Fibroblast of mammary gland (primary cell): ENCODE results near the gene PCAT6.

Experiments
- DNase-seq: peaks from one replicate; pipeline ENCODE4 v3.0.0-alpha.2; 2010; ENCODE audit warnings: low read depth
- H3K4me3 ChIP-seq: 2 replicates; pipeline ENCODE4 v1.5.1; 2011; ENCODE audit warnings: low read depth, mild to moderate bottlenecking, low read length, moderate library complexity; ENCODE audit not compliant: control insufficient read depth
- TF ChIP-seq, protein P1 (sequence below): conservative IDR thresholded peaks from 2 replicates; pipeline ENCODE4 v1.5.1; 2011; ENCODE audit warnings: low read depth, low read length, inconsistent platforms; ENCODE audit not compliant: control insufficient read depth, insufficient read depth

Gene PCAT6

DNA sequence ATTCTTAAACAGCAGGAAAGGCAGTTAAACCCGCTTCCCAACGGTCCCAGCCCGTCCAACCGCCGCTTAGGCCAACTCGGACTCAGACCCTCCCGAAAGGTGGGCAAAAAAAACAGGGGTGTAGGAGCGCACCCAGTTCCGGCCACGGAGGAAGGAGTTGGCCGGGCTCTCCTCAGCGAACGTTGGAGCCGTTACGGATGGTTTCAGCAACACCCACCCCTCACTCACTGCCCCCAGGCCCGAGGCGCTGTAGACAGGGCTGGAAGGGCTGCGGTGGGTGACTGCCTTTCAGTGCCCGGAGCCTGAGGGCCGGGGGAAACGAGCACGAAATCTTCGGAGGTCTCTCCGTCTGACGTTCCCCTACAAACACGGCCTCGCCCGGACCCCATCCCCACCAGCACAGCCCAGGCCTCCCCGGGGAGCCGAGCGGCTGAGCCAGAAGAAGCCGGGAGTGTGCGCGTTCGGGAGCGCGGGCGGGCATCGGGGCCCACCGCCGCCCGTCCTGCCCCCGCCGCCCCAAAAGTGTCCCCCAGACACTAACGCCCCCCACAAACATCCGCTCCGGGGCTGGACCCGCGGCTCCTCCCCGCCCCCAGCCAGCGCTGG is 3.8 kb upstream of the PCAT6 start:
- peak overlapping the region; percentile 71 for H3K4me3 ChIP-seq
- TF ChIP-seq, protein P1, sequence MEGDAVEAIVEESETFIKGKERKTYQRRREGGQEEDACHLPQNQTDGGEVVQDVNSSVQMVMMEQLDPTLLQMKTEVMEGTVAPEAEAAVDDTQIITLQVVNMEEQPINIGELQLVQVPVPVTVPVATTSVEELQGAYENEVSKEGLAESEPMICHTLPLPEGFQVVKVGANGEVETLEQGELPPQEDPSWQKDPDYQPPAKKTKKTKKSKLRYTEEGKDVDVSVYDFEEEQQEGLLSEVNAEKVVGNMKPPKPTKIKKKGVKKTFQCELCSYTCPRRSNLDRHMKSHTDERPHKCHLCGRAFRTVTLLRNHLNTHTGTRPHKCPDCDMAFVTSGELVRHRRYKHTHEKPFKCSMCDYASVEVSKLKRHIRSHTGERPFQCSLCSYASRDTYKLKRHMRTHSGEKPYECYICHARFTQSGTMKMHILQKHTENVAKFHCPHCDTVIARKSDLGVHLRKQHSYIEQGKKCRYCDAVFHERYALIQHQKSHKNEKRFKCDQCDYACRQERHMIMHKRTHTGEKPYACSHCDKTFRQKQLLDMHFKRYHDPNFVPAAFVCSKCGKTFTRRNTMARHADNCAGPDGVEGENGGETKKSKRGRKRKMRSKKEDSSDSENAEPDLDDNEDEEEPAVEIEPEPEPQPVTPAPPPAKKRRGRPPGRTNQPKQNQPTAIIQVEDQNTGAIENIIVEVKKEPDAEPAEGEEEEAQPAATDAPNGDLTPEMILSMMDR = no peak
- DNase-seq = no peak

DNA sequence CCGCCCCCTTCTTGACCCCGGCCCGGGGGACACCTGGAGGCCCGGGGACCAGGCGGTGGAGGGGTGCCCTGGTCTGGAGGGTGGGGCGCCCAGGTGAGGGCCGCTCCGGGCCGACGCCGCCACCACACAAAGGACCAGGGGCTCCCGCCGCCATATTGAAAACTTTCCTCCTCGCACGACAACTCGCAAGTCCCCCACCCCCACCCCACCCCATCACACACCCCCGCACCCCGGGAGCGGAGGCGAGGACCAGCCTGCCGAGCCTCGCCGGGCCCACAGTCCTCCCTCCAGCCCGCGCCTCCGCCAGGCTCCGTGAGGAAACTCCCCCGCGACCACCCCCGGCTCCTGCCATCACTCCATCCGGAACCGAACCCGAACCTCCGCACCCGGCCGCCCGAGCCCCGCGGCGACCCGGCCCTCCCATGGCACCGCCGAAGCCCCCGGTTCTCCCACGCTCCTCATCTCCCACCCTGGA is 3.3 kb upstream of the PCAT6 start:
- TF ChIP-seq, protein P1 = no peak
- DNase-seq = no peak
- H3K4me3 ChIP-seq = peak overlapping the region; percentile 71

DNA sequence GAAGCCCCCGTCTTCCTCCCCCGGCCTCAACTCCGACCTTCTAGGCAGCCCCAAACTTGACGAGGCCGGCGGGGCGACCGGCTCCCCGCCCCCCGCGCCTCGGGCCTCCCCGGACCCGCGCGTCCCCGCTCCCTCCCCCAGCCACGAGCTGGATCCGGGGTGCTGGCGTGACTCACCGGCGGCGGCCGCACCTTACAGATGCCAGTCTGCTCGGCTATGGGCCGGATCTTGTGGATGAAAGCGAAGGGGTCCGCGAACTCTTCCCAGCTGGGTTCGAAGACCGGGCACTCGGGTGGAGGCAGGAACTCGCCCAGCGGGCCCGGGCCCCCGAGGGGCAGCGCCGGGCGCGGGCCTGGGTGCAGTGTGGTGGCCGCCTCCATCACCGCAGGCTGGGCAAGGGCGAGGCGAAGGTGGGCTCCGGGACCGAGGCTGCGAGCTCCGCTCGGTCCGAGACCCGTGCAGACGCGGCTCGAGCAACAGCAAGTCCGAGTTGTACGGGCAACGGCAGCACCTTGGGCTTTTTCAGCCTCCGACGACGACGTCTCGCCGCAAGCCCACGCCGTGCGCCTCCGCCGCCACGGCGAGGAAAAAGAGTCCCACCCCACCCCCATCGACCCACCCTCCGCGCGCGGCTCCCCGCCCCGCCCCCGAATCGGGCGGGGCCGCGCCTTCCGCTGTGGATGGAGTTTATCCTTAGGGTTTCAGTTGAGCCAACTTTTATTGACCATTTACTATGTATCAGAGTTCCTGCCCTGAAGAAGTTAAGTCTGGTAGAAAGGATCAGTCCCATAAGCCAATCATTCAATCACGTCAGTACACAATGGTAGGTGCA is 2.6 kb upstream of the PCAT6 start, which contains the start of gene KDM5B:
KDM5B (minus strand) TSS at position 496 of the 832 bp plus-strand sequence; CDS start at position 380, 116 bp downstream.
- H3K4me3 ChIP-seq = peak within 1 kb of the TSS; percentile 71
- TF ChIP-seq, protein P1 = no peak
- DNase-seq = peak; percentile 66

DNA sequence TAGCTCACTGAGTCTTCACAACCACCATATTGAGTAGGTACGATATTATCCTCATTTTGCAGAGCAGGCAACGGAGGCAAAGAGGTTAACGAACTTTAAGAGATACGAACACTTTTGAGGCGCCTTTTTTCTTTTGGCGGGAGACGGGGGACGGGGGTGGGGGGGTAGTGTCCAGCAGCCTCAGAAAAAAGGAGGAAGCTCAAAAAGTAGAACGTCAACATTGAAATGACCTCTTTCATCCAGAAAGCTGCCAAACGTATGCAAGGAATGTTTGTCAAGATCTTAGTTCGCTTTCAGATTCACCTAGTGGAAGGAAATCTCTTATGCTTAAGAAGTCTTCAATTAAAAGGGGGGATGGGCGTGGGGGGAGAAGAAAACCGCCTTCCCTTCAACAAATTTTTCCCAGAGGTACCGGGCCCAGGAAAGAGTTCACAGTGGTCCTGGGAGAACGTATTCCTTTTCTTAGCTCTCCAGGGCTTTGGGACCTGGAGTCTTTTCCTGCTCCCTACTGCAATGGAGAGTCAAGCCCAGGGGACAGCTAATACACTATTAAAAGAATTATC is 1.1 kb upstream of the PCAT6 start:
- DNase-seq = no peak
- H3K4me3 ChIP-seq = no peak overlapping the region
- TF ChIP-seq, protein P1 = no peak

DNA sequence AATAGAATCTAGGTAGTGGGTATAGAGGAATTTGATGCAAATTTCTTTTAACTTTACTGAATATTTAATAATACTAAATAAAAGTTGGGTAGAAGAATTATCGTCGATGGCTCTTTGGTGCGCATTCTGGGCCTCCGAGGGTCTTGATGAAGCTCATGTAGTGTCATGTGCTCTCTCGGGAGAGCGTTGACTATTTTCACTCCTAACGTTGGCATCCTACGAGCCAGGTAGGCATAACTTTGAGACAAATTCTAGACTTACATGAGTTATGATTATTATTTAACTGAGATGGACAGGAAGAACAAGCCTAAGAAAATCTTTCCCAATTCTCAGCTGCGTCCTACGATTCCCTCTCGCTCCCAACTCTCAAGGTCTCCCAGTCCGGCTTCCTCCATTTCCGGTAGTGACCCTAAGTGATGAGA is 550 bp upstream of the PCAT6 start:
- TF ChIP-seq, protein P1 = no peak
- DNase-seq = no peak
- H3K4me3 ChIP-seq = peak overlapping the region; percentile 74

DNA sequence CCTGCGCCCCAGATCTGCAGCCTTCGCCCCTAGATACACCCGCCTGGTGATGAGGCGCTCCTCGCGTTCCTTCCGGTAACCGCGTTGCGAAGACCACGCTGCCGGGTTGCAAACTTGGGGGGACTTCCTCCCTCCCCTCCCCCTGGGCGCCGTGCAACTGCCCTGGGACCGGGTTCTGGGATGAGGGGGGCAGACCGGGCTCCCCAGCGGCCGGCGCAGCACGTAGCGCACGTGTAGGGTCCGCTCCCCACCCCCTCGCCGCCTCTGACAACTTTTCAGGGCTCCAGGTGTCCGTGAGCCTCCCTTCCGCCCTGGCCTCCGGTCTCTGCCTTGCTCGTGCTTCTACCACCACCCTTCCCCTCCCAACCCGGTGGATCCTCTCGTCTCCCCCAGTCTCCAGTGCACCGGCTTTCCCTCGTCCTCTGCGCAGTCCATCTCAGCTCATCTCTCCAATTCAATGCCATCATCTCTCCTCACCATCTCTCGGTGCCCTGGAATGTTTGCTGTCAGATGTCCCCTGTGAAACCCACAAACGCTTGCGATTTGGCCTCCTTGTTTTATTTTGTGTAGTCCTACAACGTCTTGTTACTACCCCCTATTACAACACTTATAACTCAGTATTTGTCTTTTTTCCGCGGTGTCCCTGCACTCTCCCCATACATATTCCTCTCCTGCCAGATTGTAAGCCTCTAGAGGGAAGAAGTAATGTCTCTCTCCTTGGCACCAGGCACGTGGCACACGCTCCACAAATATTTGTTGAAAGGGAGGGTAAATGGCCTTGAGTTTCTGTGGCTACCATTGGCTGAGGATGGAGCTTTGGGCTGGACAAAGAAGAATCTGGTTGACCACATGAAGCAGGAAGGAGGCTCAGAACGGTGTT is 782 bp downstream of the PCAT6 start:
- DNase-seq = no peak
- H3K4me3 ChIP-seq = peak overlapping the region; percentile 74

More for the DNA sequence above, 782 bp downstream of the PCAT6 start:
- TF ChIP-seq, protein P1 = no peak
